CD4-positive, alpha-beta T cell (primary cell): ENCODE measurements around the gene ENG. TPM values are rescaled to one million over a fixed set of nuclear protein-coding genes. Genes with fewer than 3 reads are reported as not detected.
A peak's percentile ranks its signal among the peaks of the same experiment; 100 is the strongest.
"Not testable (repeated sequence)": the region's sequence is repeated elsewhere in the genome, so short reads cannot be mapped to it uniquely, and the experiment has no call there.

Source experiments
- ATAC-seq: fragments of 200-7000 bp; cut with Tn5 transposase; one replicate; pipeline ENCODE4 v1.10.0; 2022; ENCODE audit warnings: mild to moderate bottlenecking; ENCODE audit not compliant: poor library complexity
- CTCF ChIA-PET: fragments of 350-600 bp; sonication (Branson Sonifier 250); formaldehyde crosslinking; loops from one replicate; lab custom pipeline; 2021; ENCODE audit warnings: antibody characterized with exemption, inconsistent platforms; lab: Charles Lee
- POLR2A ChIA-PET: fragments of 350-600 bp; sonication (Branson Sonifier 250); formaldehyde crosslinking; loops from one replicate; lab custom pipeline; 2021; ENCODE audit warnings: antibody characterized with exemption, inconsistent platforms; lab: Charles Lee
- DNase-seq, 14 experiments: peaks; one replicate each; pipeline ENCODE4 v3.0.0-alpha.2; 2013 to 2020; ENCODE audit warnings: mixed read lengths in 2 of 14
- H3K27ac ChIP-seq, 2 donors: one replicate each; pipeline versions ENCODE4 v1.5.1 to v1.7.0; 2013; ENCODE audit warnings: low read length in 2 of 2, low read depth in 1 of 2, mild to moderate bottlenecking in 1 of 2
- H3K27me3 ChIP-seq, 2 experiments: 1 replicate in 1 of 2; 2 replicates in 1 of 2; pipeline versions ENCODE4 v1.6.1 to v1.7.0; 2013; ENCODE audit warnings: low read length in 2 of 2, control low read depth in 1 of 2, mild to moderate bottlenecking in 1 of 2, moderate library complexity in 1 of 2; ENCODE audit not compliant: insufficient read depth in 2 of 2, control insufficient read depth in 1 of 2
- H3K36me3 ChIP-seq: one replicate; pipeline ENCODE4 v1.6.1; 2013; ENCODE audit warnings: low read length, control low read depth; ENCODE audit not compliant: insufficient read depth
- H3K4me1 ChIP-seq: one replicate; pipeline ENCODE4 v1.6.1; 2013; ENCODE audit warnings: low read length, control low read depth; ENCODE audit not compliant: insufficient read depth
- H3K4me3 ChIP-seq: one replicate; pipeline ENCODE4 v1.5.1; 2013; ENCODE audit warnings: mild to moderate bottlenecking, low read length, moderate library complexity
- H3K9me3 ChIP-seq, 2 experiments: 1 replicate in 1 of 2; 2 replicates in 1 of 2; pipeline versions ENCODE4 v1.6.1 to v1.7.0; 2013; ENCODE audit warnings: low read length in 2 of 2, mild to moderate bottlenecking in 2 of 2, control low read depth in 1 of 2, moderate library complexity in 1 of 2; ENCODE audit not compliant: control insufficient read depth in 1 of 2, insufficient read depth in 1 of 2
- H3K27ac Mint-ChIP-seq: one replicate; pipeline ENCODE4 v1.8.0; 2020; ENCODE audit warnings: mixed read lengths
- H3K27me3 Mint-ChIP-seq: one replicate; pipeline ENCODE4 v1.8.0; 2021; ENCODE audit warnings: mixed read lengths
- H3K36me3 Mint-ChIP-seq: one replicate; pipeline ENCODE4 v1.8.0; 2021; ENCODE audit warnings: low read depth, mixed read lengths
- H3K4me1 Mint-ChIP-seq: one replicate; pipeline ENCODE4 v1.8.0; 2021; ENCODE audit warnings: low read depth, mixed read lengths
- H3K4me3 Mint-ChIP-seq: one replicate; pipeline ENCODE4 v1.8.0; 2020; ENCODE audit warnings: mild to moderate bottlenecking, mixed read lengths
- H3K9me3 Mint-ChIP-seq: one replicate; pipeline ENCODE4 v1.8.0; 2020; ENCODE audit warnings: mixed read lengths
- CTCF ChIP-seq: fragments of 200-600 bp; IDR thresholded peaks from one replicate; pipeline ENCODE4 v1.8.0; 2022; ENCODE audit warnings: antibody characterized with exemption, mild to moderate bottlenecking
- intact Hi-C, 2 experiments: fragments of 100-400 bp; cut with DNase I in 1 of 2; cut with micrococcal nuclease in 1 of 2; formaldehyde crosslinking; loops; one replicate each; pipeline versions ENCODE4 v1.15.1 to v1.9.0; 2023 to 2025; cut with DNase I, micrococcal nuclease
- total RNA-seq, 174 experiments: library from RNA in 2 of 174; stranded (reverse) in 2 of 174; gene quantifications; one replicate each; pipeline ENCODE4 v1.2.3 and lab custom pipeline; 2021 to 2026

ENG gene
- total RNA-seq, 2 experiments from 2014 or later: 2.5 to 2.6 TPM

GRCh38 chr9:127837346-127837745, 17.1 kb downstream of the ENG start:
- peaks cover 13% of the 10 kb centered on the region for H3K36me3 ChIP-seq
- Mint-ChIP-seq H3K27me3 (no peaks in the 10 kb centered on the region), H3K4me3 (no peak overlapping the region), H3K9me3 (no peaks in the 10 kb centered on the region), H3K4me1 (peaks cover 3% of the 10 kb centered on the region), H3K36me3 (no peaks in the 10 kb centered on the region), H3K27ac (no peak overlapping the region)
- CTCF ChIA-PET: interaction anchor here (1.0 kb wide), 1 partner anchor 33 kb away, joined by 3 read pairs; no protein-coding TSS in a partner anchor
- H3K27ac ChIP-seq: no peak overlapping the region
- H3K27me3 ChIP-seq: no peaks in the 10 kb centered on the region
- intact Hi-C loops: no loop called here
- H3K9me3 ChIP-seq: no peaks in the 10 kb centered on the region
- POLR2A ChIA-PET: no interaction called here
- no peak for TF ChIP-seq CTCF
- no peak for DNase-seq
- no peak overlapping the region for H3K4me3 ChIP-seq
- H3K4me1 ChIP-seq: peaks cover 7% of the 10 kb centered on the region
- no peak for ATAC-seq

GRCh38 chr9:127836561-127836960, 17.9 kb downstream of the ENG start:
- H3K36me3 Mint-ChIP-seq, ATAC-seq, H3K27ac ChIP-seq, H3K4me3 ChIP-seq, H3K4me3 Mint-ChIP-seq, H3K9me3 Mint-ChIP-seq, DNase-seq, H3K27ac Mint-ChIP-seq, intact Hi-C loops, H3K9me3 ChIP-seq, H3K4me1 ChIP-seq, H3K27me3 Mint-ChIP-seq, H3K27me3 ChIP-seq, H3K4me1 Mint-ChIP-seq: not testable (repeated sequence)
- CTCF ChIA-PET: interaction anchor here (1.0 kb wide), 1 partner anchor 33 kb away, joined by 3 read pairs; no protein-coding TSS in a partner anchor
- peaks cover 10% of the 10 kb centered on the region for H3K36me3 ChIP-seq
- POLR2A ChIA-PET: interaction anchor here (1.4 kb wide), 1 partner anchor 55 kb away, joined by 4 read pairs; no protein-coding TSS in a partner anchor

- DNase-seq (peak in 2 of 14 experiments; percentile 65 to 71), ATAC-seq (no peak)
- intact Hi-C loops: no loop called here
- Mint-ChIP-seq H3K4me3 (no peak overlapping the region), H3K27ac (no peak overlapping the region), H3K36me3 (no peaks in the 10 kb centered on the region), H3K4me1 (peaks cover 5% of the 10 kb centered on the region), H3K9me3 (no peaks in the 10 kb centered on the region), H3K27me3 (no peaks in the 10 kb centered on the region)
- Histone ChIP-seq H3K36me3 (peaks cover 6% of the 10 kb centered on the region), H3K9me3 (no peaks in the 10 kb centered on the region), H3K4me3 (no peak overlapping the region), H3K4me1 (peaks cover 10% of the 10 kb centered on the region), H3K27me3 (no peaks in the 10 kb centered on the region), H3K27ac (peak overlapping the region in 1 of 2 donors; percentile 24)
- ChIA-PET POLR2A (interaction anchor here (1.4 kb wide), 1 partner anchor 56 kb away, joined by 4 read pairs; no protein-coding TSS in a partner anchor), CTCF (no interaction called here)
- TF ChIP-seq CTCF: no peak
Observed at GRCh38 chr9:127835991-127836516, 18.4 kb downstream of the ENG start.
